Aorta (tissue), 5 donors: Measurements from ENCODE around the gene RPP21. TPM values are rescaled to one million over a fixed set of nuclear protein-coding genes. Genes with fewer than 3 reads are reported as not detected.
A peak's percentile ranks its signal among the peaks of the same experiment; 100 is the strongest.
"Not testable (repeated sequence)": the region's sequence is repeated elsewhere in the genome, so short reads cannot be mapped to it uniquely, and the experiment has no call there.

Source experiments
- ATAC-seq: fragments of 200-7000 bp; cut with Tn5 transposase; one replicate; pipeline ENCODE4 v1.9.1; 2022; ENCODE audit warnings: moderate library complexity; ENCODE audit not compliant: low FRiP score
- DNase-seq, 2 donors: peaks; one replicate each; pipeline ENCODE4 v3.0.0-alpha.2; 2020
- H3K27ac ChIP-seq, 2 donors: one replicate each; pipeline ENCODE4 v1.5.1; 2013; ENCODE audit warnings: low read length in 2 of 2, mild to moderate bottlenecking in 2 of 2, moderate library complexity in 2 of 2, control low read depth in 1 of 2, inconsistent platforms in 1 of 2, low read depth in 1 of 2
- H3K27me3 ChIP-seq, 2 donors: one replicate each; pipeline ENCODE4 v1.6.1; 2013; ENCODE audit warnings: control low read depth in 1 of 2, low read length in 1 of 2, mild to moderate bottlenecking in 1 of 2, moderate library complexity in 1 of 2; ENCODE audit not compliant: insufficient read depth in 2 of 2, control insufficient read depth in 1 of 2
- H3K36me3 ChIP-seq, 2 donors: one replicate each; pipeline ENCODE4 v1.6.1; 2013; ENCODE audit warnings: control low read depth in 1 of 2, low read length in 1 of 2, mild to moderate bottlenecking in 1 of 2; ENCODE audit not compliant: insufficient read depth in 2 of 2, control insufficient read depth in 1 of 2
- H3K4me1 ChIP-seq, 2 donors: one replicate each; pipeline ENCODE4 v1.6.1; 2013; ENCODE audit warnings: low read length in 2 of 2, control low read depth in 1 of 2, mild to moderate bottlenecking in 1 of 2, moderate library complexity in 1 of 2; ENCODE audit not compliant: insufficient read depth in 2 of 2, control insufficient read depth in 1 of 2
- H3K4me3 ChIP-seq, 2 donors: one replicate each; pipeline ENCODE4 v1.5.1; 2013; ENCODE audit warnings: low read length in 2 of 2, control low read depth in 1 of 2, mild to moderate bottlenecking in 1 of 2
- H3K9me3 ChIP-seq: one replicate; pipeline ENCODE4 v1.6.1; 2013; ENCODE audit warnings: mild to moderate bottlenecking, low read length; ENCODE audit not compliant: control insufficient read depth
- WGBS, 2 donors: extraction: QIAGEN DNeasy Blood & Tissue Kit; methylation state at CpG; one replicate each; pipeline ENCODE4 v1.1.7; 2013; 5-methylcytosine and 5-hydroxymethylcytosine counted together
- intact Hi-C, 2 donors: fragments of 100-400 bp; cut with DNase I; formaldehyde crosslinking; loops; one replicate each; pipeline versions ENCODE4 v1.14.2 to v1.15.0; 2022
- polyA plus RNA-seq, 2 donors: library from polyadenylated mRNA; stranded (reverse); fragments of 200-250 nt; gene quantifications; one replicate each; pipeline ENCODE4 v1.2.3, GENCODE V29; 2013
- total RNA-seq, 2 donors: library from RNA; stranded (reverse); fragmentation: NEBNext Ultra II Directional; extraction: Animal tissue kit (Norgen Biotek cat#: 25700); gene quantifications; one replicate each; pipeline ENCODE4 v1.2.1, GENCODE V29; 2021
- donor health status: healthy with polysubstance abuse.
- donor health status: Bipolar disorder and iron deficiency.
- donor health status: DM: no; HTN: no; CAD: no.
- donor health status: DM: no; HTN: no; CAD: no.
- donor health status: DM: yes; HTN: yes; CAD: no.

Gene RPP21
- total and polyA plus RNA-seq, 4 donors = 26.7 to 119 (median 55.4) TPM

GRCh38 chr6:30357678-30358540 is 13.0 kb downstream of the RPP21 start:
- peaks cover 3% of the 10 kb centered on the region for H3K9me3 ChIP-seq
- DNase-seq (peak; percentile 52 to 77), ATAC-seq (no peak)
- no peaks in the 10 kb centered on the region for H3K4me1 ChIP-seq
- H3K27me3 ChIP-seq = no peaks in the 10 kb centered on the region
- no peaks in the 10 kb centered on the region for H3K36me3 ChIP-seq
- no peak overlapping the region for H3K27ac ChIP-seq
- no peak overlapping the region for H3K4me3 ChIP-seq
- WGBS, 2 donors = 3 to 4% methylated on average over 40 of the region's 40 CpGs
- intact Hi-C loops = no loop called here

GRCh38 chr6:30359276-30359675 is 14.3 kb downstream of the RPP21 start:
- intact Hi-C loops = no loop called here
- Histone ChIP-seq H3K27me3 (no peaks in the 10 kb centered on the region), H3K4me3 (no peak overlapping the region), H3K4me1 (no peaks in the 10 kb centered on the region), H3K27ac (no peak overlapping the region), H3K9me3 (peaks cover 3% of the 10 kb centered on the region), H3K36me3 (no peaks in the 10 kb centered on the region)
- DNase-seq (no peak), ATAC-seq (no peak)
- 48 to 61% methylated on average over 5 of the region's 5 CpGs for WGBS, 2 donors

- Histone ChIP-seq H3K27me3 (no peaks in the 10 kb centered on the region), H3K27ac (no peak overlapping the region), H3K4me3 (no peak overlapping the region), H3K9me3 (peaks cover 3% of the 10 kb centered on the region), H3K4me1 (no peaks in the 10 kb centered on the region), H3K36me3 (no peaks in the 10 kb centered on the region)
- ATAC-seq (no peak), DNase-seq (no peak)
- intact Hi-C loops = no loop called here
- WGBS, 2 donors = 50 to 57% methylated on average over 13 of the region's 13 CpGs
Measured at GRCh38 chr6:30360139-30360538, 15.2 kb downstream of the RPP21 start.

GRCh38 chr6:30361661-30362060 is 16.7 kb downstream of the RPP21 start:
- H3K36me3 ChIP-seq = no peaks in the 10 kb centered on the region
- no peak overlapping the region for H3K4me3 ChIP-seq
- DNase-seq = no peak
- intact Hi-C loops = no loop called here
- no peaks in the 10 kb centered on the region for H3K4me1 ChIP-seq
- WGBS, 2 donors = 86 to 90% methylated on average over 2 of the region's 2 CpGs
- H3K9me3 ChIP-seq = peaks cover 3% of the 10 kb centered on the region
- no peak for ATAC-seq
- H3K27me3 ChIP-seq = no peaks in the 10 kb centered on the region
- no peak overlapping the region for H3K27ac ChIP-seq

- H3K9me3 ChIP-seq = peaks cover 3% of the 10 kb centered on the region
- H3K4me3 ChIP-seq = no peak overlapping the region
- no peaks in the 10 kb centered on the region for H3K27me3 ChIP-seq
- no peaks in the 10 kb centered on the region for H3K36me3 ChIP-seq
- intact Hi-C loops = no loop called here
- ATAC-seq (no peak), DNase-seq (no peak)
- no peak overlapping the region for H3K27ac ChIP-seq
- 80% methylated on average over 2 of the region's 2 CpGs for WGBS, 2 donors
- H3K4me1 ChIP-seq = no peaks in the 10 kb centered on the region
Measured at GRCh38 chr6:30363459-30363858, 18.5 kb downstream of the RPP21 start.

GRCh38 chr6:30364591-30364990 is 19.6 kb downstream of the RPP21 start:
- no peaks in the 10 kb centered on the region for H3K27me3 ChIP-seq
- peaks cover 3% of the 10 kb centered on the region for H3K9me3 ChIP-seq
- 73 to 79% methylated on average over 2 of the region's 2 CpGs for WGBS, 2 donors
- no peak for DNase-seq
- ATAC-seq = no peak
- no peaks in the 10 kb centered on the region for H3K36me3 ChIP-seq
- no peaks in the 10 kb centered on the region for H3K4me1 ChIP-seq
- H3K4me3 ChIP-seq = no peak overlapping the region
- no peak overlapping the region for H3K27ac ChIP-seq
- intact Hi-C loops = no loop called here

GRCh38 chr6:30369280-30369679 is 24.3 kb downstream of the RPP21 start:
- H3K27me3 ChIP-seq, H3K4me3 ChIP-seq, H3K27ac ChIP-seq, DNase-seq, ATAC-seq, H3K4me1 ChIP-seq, H3K36me3 ChIP-seq, intact Hi-C loops, H3K9me3 ChIP-seq: not testable (repeated sequence)
- WGBS, 2 donors = 26 to 30% methylated on average over 1 of the region's 1 CpG

GRCh38 chr6:30378290-30378937 is 33.5 kb downstream of the RPP21 start:
- intact Hi-C loops = no loop called here
- no peak for DNase-seq
- no peak for ATAC-seq
- Histone ChIP-seq H3K4me1 (no peaks in the 10 kb centered on the region), H3K27ac (no peak overlapping the region), H3K4me3 (no peak overlapping the region), H3K36me3 (no peaks in the 10 kb centered on the region), H3K27me3 (peaks cover 0 to 1% of the 10 kb centered on the region in 2 donors), H3K9me3 (peaks cover 2% of the 10 kb centered on the region)
- WGBS, 2 donors = 0 to 3% methylated on average over 1 of the region's 1 CpG

- DNase-seq = no peak
- 59% methylated on average over 5 of the region's 5 CpGs for WGBS, 2 donors
- intact Hi-C loops = no loop called here
- Histone ChIP-seq H3K36me3 (no peaks in the 10 kb centered on the region), H3K9me3 (peaks cover 2% of the 10 kb centered on the region), H3K4me3 (no peak overlapping the region), H3K4me1 (no peaks in the 10 kb centered on the region), H3K27ac (no peak overlapping the region), H3K27me3 (peaks cover 0 to 1% of the 10 kb centered on the region in 2 donors)
- ATAC-seq = no peak
Measured at GRCh38 chr6:30380464-30380863, 35.5 kb downstream of the RPP21 start.
